Skin of body (tissue), 3 donors: Measurements from ENCODE around the gene SLC36A1. TPM values are rescaled to one million over a fixed set of nuclear protein-coding genes. Genes with fewer than 3 reads are reported as not detected.
A peak's percentile ranks its signal among the peaks of the same experiment; 100 is the strongest.

Experiments used
- DNase-seq: peaks from one replicate; lab custom pipeline; 2025; lab: John Stamatoyannopoulos, UW
- small RNA-seq: library from RNA; depleted of rRNA; stranded (forward); fragments of <200 nt; gene quantifications from one replicate; pipeline ENCODE3, GENCODE V24; 2014; ENCODE audit warnings: low replicate concordance
- total RNA-seq: library from RNA; depleted of rRNA; stranded (reverse); fragments of >200 nt; gene quantifications from one replicate; pipeline ENCODE4 v1.2.3, GENCODE V29; 2014

SLC36A1 gene
- total RNA-seq, 1 donor from 2014 or later = 3.9 TPM

DNA sequence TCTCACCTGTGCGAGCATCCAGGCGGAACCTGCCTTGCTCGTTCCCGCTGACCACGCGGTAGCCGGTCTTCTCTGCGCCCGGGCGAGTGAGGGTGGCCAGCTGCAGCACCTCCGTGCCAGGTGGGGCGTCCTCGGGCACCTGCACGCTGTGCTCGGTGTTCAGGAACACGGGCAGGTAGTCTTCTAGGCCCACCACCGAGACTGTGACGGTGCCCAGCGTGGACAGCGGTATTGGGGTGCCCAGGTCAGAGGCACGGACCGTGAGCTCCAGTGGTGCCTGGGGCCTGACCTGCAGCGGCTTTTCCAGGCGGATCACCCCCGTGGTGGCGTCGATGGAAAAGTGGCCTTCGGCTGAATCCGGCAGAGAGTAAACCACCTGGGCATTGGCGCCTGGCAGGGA is 84.2 kb downstream of the SLC36A1 start:
- DNase-seq = no peak

DNA sequence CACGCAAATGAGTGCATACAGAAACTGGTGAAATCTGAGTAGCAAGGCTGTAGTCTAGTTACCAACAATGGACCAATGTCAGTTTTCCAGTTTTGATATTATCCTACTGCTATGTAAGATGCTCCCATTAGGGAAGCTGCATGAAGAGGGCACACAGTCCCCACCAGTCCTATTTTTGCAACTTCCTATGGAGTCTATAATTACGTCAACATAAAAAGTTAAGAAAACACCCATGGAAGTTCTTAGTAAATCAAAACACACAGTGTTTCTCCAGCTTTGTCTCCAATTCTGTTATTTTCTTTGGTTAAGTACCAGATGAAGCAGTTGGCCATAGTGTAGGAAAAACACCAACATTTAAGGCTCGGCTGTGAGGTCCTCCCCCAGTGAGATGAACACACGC is 85.0 kb downstream of the SLC36A1 start:
- no peak for DNase-seq

DNA sequence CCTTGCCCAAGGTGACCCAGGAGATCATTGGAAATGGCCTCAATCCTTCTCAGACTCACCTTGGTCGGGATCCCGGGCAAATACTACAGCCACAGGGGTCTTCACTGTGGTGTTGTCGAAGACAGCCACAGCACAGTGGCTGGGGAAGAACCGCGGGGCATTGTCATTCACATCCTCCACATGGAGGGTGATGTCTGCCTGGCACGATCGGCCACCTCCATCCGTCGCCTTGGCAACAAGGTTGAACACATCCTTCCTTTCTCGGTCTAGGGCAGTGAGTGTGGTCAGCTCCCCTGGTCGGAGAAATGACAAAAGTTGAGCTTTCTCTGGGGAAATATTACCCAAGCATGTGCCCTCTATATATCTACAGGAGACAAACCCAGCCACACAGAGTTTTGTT is 86.9 kb downstream of the SLC36A1 start:
- DNase-seq = no peak

DNA sequence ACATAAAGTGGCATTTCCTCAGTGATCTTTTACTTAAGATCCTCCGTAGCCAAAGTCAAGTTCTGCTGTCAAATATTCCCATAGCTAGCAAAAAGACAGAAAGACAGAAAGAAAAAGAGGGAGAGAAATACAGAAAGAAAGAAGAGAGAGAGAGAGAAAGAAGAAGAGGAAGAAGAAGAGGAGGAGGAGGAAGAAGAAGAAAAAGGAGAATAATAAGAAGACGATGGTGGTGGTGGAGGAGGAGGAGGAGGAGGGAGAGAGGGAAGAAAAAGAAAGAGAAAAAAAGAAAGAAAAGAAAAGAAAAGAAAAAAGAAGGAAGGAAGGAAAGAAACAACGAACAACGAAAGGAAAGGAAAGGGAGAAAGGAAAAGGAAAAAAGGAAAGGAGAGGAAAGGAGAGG is 89.6 kb downstream of the SLC36A1 start:
- DNase-seq = no peak

DNA sequence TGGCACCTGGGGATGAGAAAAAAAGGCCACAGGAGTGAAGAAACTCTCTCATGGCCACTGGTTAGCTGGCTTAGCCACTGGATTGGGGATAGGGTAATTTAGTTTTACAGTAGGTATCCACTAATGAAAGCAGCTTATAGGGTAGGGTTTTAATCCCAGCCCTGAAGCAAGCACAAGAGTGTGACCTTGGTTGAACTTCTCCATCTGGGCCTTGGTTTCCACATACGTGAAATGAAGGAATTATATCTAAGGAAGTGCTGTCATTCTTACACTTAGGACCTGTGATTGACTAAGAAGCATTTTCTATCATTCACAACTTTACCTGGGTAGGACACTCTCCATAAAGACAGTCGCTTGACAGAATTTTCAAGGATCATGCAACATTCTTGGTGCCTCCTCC is 94.2 kb downstream of the SLC36A1 start:
- no peak for DNase-seq

Small RNA genes within 50 kb of the gene (small RNA-seq; reads per million reads assigned to genes)
- gene MIR6499 = 1.5 reads per million, percentile 83 among the genes with 10 or more reads in this experiment
- gene RNA5SP197 = not detected

Other genes with a start within 250 kb of the SLC36A1 start
- 7.0 TPM for gene CCDC69, start 223.5 kb upstream of the SLC36A1 start, total RNA-seq
- gene GM2A, start 194.4 kb upstream of the SLC36A1 start, total RNA-seq = 26.3 TPM
- not detected for gene SLC36A3, start 143.8 kb upstream of the SLC36A1 start, total RNA-seq
- gene SLC36A2, start 100.0 kb upstream of the SLC36A1 start, total RNA-seq = 0.20 TPM
- 26.5 TPM for gene FAT2, start 143.7 kb downstream of the SLC36A1 start, total RNA-seq
- gene SPARC, start 239.3 kb downstream of the SLC36A1 start, total RNA-seq = 3,092 TPM